Measurements from ENCODE around the gene OVCA2. TPM values are rescaled to one million over a fixed set of nuclear protein-coding genes. Genes with fewer than 3 reads are reported as not detected.

The OVCA2 gene
- total RNA-seq, 4 donors from 2014 or later: 7.9 to 27.4 (median 19.8) TPM

- intact Hi-C loops (cut with DNase I; ENCODE audit: low total_unique reads): no loop called here
- no peak for DNase-seq
- Histone ChIP-seq H3K36me3 (no peaks in the 10 kb centered on the region), H3K4me3 (no peak overlapping the region), H3K9me3 (no peaks in the 10 kb centered on the region), H3K27ac (peak overlapping the region; percentile 94 to 99), H3K4me1 (peaks cover 3 to 60% of the 10 kb centered on the region in 2 donors), H3K27me3 (no peaks in the 10 kb centered on the region)
- TF ChIP-seq POLR2A (IDR thresholded peaks at IDR 0.05) (no peak), CTCF (IDR thresholded peaks at IDR 0.05) (no peak)
Measured at GRCh38 chr17:2060385-2060658, 18.5 kb downstream of the OVCA2 start.

DNA sequence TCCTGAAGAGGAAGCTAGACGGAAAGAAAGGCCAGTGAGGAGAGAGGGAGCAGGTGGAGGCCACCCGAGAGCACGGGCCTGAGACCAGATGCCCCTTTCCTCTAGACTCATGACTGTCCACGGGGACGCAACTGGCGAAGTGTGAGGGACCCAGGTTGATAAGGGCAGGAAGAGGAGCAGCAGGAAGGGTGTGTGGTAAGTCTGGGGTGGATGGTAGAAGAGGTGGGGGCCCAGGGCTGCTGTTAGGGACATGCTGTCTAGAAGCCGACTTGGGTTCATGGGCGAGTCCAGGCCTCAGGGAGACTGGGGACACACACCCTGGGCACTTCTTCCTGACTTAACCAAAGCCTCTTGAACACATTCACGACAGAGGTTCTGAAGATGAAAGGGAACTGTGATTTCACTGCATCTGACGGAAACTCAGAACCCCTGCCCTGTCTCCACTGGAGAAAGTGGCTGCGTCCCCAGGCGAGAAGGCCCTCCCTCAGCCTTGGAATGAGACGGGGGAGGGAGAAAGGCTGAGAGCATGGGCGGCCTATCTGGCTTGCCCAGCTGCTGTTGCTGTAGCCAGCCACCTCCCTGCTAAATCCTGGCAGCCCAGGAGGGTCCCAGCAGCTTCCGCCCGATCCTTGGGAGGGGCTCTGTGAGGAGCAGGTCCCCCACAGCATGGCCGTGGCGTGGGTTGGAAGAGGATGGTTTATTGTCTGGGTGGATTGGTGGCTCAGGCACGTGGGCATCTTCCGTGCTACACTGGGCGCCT is 19.0 kb downstream of the OVCA2 start:
- peak overlapping the region; percentile 94 to 99 for H3K27ac ChIP-seq
- DNase-seq: peak; percentile 66 to 69
- peaks cover 3 to 63% of the 10 kb centered on the region in 2 donors for H3K4me1 ChIP-seq
- TF ChIP-seq CTCF (IDR thresholded peaks at IDR 0.05) (no peak), POLR2A (IDR thresholded peaks at IDR 0.05) (no peak)
- H3K9me3 ChIP-seq: no peaks in the 10 kb centered on the region
- H3K27me3 ChIP-seq: no peaks in the 10 kb centered on the region
- no peak overlapping the region for H3K4me3 ChIP-seq
- intact Hi-C loops (cut with DNase I; ENCODE audit: low total_unique reads): no loop called here
- H3K36me3 ChIP-seq: no peaks in the 10 kb centered on the region

DNA sequence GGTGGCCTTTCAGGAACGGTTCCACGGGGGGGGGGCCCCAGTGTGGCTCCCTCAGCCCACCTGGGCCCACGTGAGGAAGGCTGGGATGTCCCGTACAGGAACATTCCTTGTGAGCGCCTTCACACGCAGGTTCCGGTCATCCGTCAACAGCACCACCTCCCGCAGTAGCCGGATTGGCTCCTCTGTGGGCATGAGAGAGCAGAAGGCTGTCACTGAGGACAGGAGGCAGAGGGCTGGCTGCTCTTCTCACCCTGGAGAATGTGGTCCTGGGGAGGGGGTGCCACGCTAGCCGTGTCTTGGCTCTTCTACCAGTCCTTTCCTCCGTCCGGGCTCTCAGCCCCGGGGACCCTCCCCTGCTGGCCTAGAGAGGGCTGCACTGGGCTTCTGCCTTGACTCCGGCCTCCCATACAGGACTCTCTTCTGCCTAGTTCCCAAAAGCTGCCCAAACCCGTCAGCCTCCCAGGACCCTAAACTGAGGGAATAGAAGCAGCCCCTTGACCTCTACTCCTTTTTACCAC is 19.7 kb downstream of the OVCA2 start:
- TF ChIP-seq POLR2A (IDR thresholded peaks at IDR 0.05) (no peak), CTCF (IDR thresholded peaks at IDR 0.05) (no peak)
- Histone ChIP-seq H3K27me3 (no peaks in the 10 kb centered on the region), H3K4me1 (peaks cover 3 to 69% of the 10 kb centered on the region in 2 donors), H3K4me3 (no peak overlapping the region), H3K9me3 (no peaks in the 10 kb centered on the region), H3K27ac (peak overlapping the region; percentile 94 to 99), H3K36me3 (no peaks in the 10 kb centered on the region)
- peak in 1 of 2 donors; percentile 55 for DNase-seq
- intact Hi-C loops (cut with DNase I; ENCODE audit: low total_unique reads): no loop called here

DNA sequence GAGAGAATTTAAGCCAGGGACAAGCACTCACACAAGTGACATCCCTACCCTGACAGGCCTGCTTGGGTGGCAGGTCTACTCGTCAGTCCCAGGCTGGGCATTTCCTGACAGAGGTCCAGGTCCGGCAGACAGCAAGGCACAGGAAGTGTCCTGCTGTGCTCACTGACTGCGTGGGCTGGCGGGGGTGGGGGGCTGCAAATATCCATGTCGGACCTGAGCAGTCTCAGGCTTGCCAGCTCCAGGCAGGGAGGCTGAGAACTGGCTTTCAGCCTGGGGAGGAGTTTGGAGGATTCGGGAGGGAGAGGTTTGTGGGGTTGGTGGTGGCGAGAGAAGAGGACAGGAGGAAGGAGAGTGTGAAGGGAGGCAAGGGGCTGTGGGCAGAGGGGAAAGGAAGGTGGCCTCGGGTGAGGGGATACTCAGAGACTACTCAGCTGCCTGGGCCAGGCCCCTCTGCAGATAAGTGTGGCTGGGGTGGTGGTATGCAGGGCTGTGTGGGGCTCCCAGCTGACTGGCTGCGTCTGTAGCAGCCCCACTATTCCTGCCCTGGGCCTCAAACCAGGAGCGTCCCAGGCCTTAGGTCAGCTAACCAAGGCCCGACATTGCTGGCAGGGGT is 20.9 kb downstream of the OVCA2 start:
- Histone ChIP-seq H3K36me3 (no peaks in the 10 kb centered on the region), H3K4me3 (no peak overlapping the region), H3K4me1 (peaks cover 15 to 81% of the 10 kb centered on the region in 2 donors), H3K9me3 (no peaks in the 10 kb centered on the region), H3K27ac (peak overlapping the region; percentile 94 to 99), H3K27me3 (no peaks in the 10 kb centered on the region)
- DNase-seq: peak; percentile 68 to 69
- no peak for TF ChIP-seq CTCF (IDR thresholded peaks at IDR 0.05)
- no peak for TF ChIP-seq POLR2A (IDR thresholded peaks at IDR 0.05)
- intact Hi-C loops (cut with DNase I; ENCODE audit: low total_unique reads): no loop called here
